ENCODE data around the gene TNIK.
"Not testable (repeated sequence)": the region's sequence is repeated elsewhere in the genome, so short reads cannot be mapped to it uniquely, and the experiment has no call there.

The TNIK gene

GRCh38 chr3:171444001-171444690 is 16.1 kb downstream of the TNIK start:
- no peak for DNase-seq

GRCh38 chr3:171443211-171443957 is 16.8 kb downstream of the TNIK start:
- no peak for DNase-seq

- no peak for DNase-seq
Observed at GRCh38 chr3:171442184-171442583, 18.0 kb downstream of the TNIK start.

GRCh38 chr3:171441381-171441780 is 18.8 kb downstream of the TNIK start:
- no peak for DNase-seq

GRCh38 chr3:171439996-171440395 is 20.2 kb downstream of the TNIK start:
- DNase-seq, result no peak

GRCh38 chr3:171437115-171437756 is 23.0 kb downstream of the TNIK start:
- DNase-seq, result no peak

- no peak for DNase-seq
Observed at GRCh38 chr3:171436380-171436779, 23.8 kb downstream of the TNIK start.

GRCh38 chr3:171435757-171436156 is 24.4 kb downstream of the TNIK start:
- DNase-seq, result no peak

- DNase-seq, result no peak
Observed at GRCh38 chr3:171435143-171435542, 25.1 kb downstream of the TNIK start.

GRCh38 chr3:171432548-171432947 is 27.7 kb downstream of the TNIK start:
- no peak for DNase-seq

- no peak for DNase-seq
Observed at GRCh38 chr3:171431550-171431949, 28.7 kb downstream of the TNIK start.

- no peak for DNase-seq
Observed at GRCh38 chr3:171430530-171430929, 29.7 kb downstream of the TNIK start.

- DNase-seq, result no peak
Observed at GRCh38 chr3:171429635-171430034, 30.6 kb downstream of the TNIK start.

GRCh38 chr3:171428892-171429291 is 31.3 kb downstream of the TNIK start:
- no peak for DNase-seq

- no peak for DNase-seq
Observed at GRCh38 chr3:171428321-171428787, 31.9 kb downstream of the TNIK start.

- DNase-seq, result no peak
Observed at GRCh38 chr3:171427771-171428320, 32.4 kb downstream of the TNIK start.

- DNase-seq, result not testable (repeated sequence)
Observed at GRCh38 chr3:171424063-171424462, 36.1 kb downstream of the TNIK start.

- not testable (repeated sequence) for DNase-seq
Observed at GRCh38 chr3:171422855-171423254, 37.4 kb downstream of the TNIK start.

- no peak for DNase-seq
Observed at GRCh38 chr3:171420667-171421066, 39.5 kb downstream of the TNIK start.

- no peak for DNase-seq
Observed at GRCh38 chr3:171419457-171419856, 40.7 kb downstream of the TNIK start.

- no peak for DNase-seq
Observed at GRCh38 chr3:171417813-171418212, 42.4 kb downstream of the TNIK start.

- DNase-seq, result no peak
Observed at GRCh38 chr3:171417137-171417536, 43.1 kb downstream of the TNIK start.

- no peak for DNase-seq
Observed at GRCh38 chr3:171416666-171417065, 43.5 kb downstream of the TNIK start.

GRCh38 chr3:171416061-171416460 is 44.1 kb downstream of the TNIK start:
- DNase-seq, result no peak

Data from NCI-H1930 (cell line).